ENCODE results near the gene ADH1C.
"Not testable (repeated sequence)": the region's sequence is repeated elsewhere in the genome, so short reads cannot be mapped to it uniquely, and the experiment has no call there.

ADH1C gene

DNA sequence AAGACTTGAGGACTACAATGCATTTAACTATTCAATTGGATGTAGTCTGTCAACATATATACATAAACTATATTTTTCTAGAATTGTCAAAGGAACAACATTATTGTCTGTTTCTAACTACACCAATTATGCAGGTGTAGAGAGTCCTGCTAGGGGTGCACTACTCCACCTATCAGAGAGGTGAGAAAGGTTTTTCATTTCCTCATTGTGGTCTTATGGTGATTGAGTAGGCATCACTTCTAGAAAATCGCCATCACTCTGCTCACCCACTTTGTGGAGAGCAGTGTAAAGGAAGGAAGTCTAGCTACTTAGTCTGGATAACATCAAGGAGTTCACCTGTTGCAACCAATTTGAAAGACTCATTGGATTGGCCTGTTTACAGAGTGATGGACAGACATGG, 4.4 kb upstream of the ADH1C start:
- DNase-seq = no peak

GRCh38 chr4:99356149-99356548, 3.6 kb upstream of the ADH1C start:
- DNase-seq = not testable (repeated sequence)

DNA sequence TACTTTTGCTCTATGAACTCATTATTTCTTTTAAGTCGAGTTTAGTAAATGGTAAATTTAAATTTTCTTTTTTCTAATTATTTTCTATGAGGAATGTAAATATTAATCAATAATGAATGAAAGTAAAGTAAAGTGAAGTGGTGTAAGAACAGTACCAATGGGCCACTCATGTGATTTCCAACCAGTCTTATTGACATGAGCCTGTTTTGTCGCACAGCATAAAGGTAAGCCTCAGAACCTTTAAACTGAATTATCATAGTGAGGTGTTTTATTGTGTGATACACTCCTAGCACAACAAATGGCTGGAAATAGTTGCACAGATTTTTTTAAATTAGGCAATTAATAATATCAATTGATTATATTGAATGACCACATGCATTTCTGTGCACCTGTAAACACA, 1.1 kb downstream of the ADH1C start:
- no peak for DNase-seq

DNA sequence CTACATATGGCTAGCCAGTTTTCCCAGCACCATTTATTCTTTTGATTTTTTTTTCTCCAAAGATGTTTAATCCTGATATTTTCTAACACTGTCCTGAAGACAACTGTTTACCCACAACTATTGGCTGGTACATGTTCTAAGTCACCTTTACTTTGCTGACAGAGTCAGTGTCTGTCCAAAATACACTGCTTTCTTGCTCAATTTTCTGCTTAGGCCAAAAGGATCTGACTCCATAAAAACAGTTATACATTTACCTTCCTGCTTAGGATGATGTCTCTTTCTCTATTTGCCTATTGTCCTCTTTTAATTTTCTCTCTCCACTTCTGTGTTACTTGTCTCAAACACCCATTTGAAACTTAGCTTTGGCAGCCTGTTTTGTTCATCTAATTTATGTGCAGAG, 3.2 kb downstream of the ADH1C start:
- no peak for DNase-seq

DNA sequence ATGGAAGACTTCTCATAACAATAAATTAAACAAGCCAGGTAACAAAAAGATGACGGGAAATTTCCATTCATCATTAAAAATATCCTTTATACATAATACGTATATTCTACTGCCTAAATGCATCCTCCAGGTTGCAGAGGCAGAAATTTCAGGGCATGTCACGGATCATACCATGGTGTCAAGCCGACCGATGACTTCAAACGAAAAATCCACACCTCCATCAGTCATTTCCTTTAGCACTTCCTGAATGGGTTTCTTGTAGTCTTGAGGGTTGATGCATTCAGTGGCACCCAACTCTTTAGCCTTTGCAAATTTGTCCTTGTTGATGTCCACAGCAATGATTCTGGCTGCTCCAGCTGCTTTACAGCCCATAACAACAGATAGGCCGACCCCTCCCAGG, 9.9 kb downstream of the ADH1C start:
- not testable (repeated sequence) for DNase-seq

- no peak for DNase-seq
Observed at GRCh38 chr4:99341426-99341825, 11.1 kb downstream of the ADH1C start.

GRCh38 chr4:99339172-99339571, 13.4 kb downstream of the ADH1C start:
- no peak for DNase-seq

DNA sequence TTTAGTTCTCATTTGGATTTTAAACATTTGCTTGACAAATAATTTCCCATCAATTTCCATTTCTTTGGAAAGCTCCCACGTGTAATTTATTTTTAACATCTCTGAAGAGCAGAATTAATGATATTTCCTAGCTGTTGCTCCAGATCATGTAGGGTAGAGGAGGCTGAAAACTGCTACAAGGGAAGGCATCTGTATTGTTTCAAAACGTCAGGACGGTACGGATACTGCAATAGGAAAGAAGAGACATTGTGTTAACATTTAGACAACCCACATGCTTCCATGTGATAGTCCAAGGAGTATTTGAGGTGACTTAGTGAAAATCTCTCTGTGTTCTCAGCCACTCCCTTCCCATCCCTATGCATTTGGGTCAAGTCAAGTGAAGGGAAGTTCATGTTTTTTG, 16.0 kb downstream of the ADH1C start:
- DNase-seq = no peak

- no peak for DNase-seq
Observed at GRCh38 chr4:99334880-99335279, 17.7 kb downstream of the ADH1C start.

GRCh38 chr4:99330648-99331047, 21.9 kb downstream of the ADH1C start:
- no peak for DNase-seq

DNA sequence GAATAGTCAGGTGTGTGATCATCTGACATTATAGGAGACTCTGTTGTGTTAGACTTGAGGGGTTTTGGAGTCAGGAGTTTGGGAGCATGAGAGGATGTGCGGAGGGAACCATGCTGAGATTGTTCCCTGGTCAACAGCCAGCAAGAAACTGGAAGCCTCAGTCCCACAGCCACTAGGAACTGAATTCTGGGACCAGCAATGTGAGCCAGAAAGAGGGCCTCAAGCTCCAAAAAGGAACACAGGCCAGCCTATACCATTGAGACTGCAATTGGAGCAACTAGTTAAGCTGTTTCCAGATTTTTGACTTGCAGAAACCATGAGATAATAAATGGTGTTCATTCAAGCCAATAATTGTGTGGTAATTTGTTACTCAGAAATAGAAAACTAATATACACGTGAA, 22.7 kb downstream of the ADH1C start:
- DNase-seq = no peak

DNA sequence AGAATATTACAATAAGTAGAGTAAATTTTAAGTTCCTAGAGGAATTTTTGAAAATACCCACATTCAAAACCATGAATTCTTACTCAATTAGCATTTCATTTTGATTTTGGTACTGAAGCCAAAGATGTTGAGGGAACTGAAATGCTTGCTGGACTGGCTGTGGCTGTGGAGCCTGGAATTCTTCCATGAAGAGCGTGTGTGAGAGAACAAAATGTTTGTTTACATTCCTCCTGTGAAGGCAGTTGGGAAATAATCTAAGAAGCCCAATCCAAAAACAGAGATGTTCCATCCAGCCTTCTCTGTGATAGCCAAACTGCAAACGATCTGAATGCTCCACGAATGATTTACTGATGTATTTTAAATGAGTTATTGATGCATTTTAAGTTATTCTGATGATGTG, 27.6 kb downstream of the ADH1C start:
- peak; percentile 40 for DNase-seq

DNA sequence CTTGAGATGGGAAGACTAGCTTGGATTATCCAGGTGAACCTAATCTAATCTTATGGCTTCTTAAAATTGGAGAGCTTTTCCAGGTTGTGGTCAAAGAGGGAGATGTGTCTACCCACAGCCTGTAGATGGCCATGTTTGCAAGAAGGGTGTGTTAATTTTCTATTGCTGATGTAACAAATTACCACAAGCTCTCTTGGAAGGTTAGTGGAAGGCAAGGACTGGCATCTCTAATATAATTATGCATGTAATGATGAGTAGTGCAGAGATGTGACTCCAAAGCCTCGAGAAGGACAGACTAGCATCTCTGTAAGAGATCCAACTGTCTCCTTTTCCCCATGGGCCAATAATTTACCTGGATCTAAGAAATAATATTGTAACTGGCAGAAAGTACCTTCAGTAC, 28.2 kb downstream of the ADH1C start:
- no peak for DNase-seq

DNA sequence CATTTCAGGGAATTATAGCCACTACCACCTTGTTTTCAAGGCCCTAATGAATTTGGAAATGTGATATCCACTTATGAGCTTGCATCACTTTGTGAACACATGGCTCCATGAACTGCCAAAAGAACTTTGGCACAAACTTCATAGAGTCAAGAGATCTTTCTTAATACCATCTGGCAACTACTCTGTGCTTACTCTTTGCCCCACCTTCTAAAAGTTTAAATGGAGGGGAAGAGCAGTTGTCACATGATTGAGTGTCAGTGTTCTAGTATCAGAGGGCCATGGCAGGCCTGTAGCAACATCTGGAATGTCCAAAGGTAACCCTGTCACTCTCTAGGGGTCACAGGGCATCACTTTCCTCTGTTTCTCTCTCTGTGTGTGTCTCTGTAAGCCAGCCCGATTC, 28.8 kb downstream of the ADH1C start:
- peak; percentile 71 for DNase-seq

- no peak for DNase-seq
Observed at GRCh38 chr4:99321241-99322191, 31.0 kb downstream of the ADH1C start, which contains the start of gene ADH1B. Gene ADH1B, minus strand, starts transcription at chr4:99321401. Its CDS starts 70 bp downstream, at chr4:99321331.

DNA sequence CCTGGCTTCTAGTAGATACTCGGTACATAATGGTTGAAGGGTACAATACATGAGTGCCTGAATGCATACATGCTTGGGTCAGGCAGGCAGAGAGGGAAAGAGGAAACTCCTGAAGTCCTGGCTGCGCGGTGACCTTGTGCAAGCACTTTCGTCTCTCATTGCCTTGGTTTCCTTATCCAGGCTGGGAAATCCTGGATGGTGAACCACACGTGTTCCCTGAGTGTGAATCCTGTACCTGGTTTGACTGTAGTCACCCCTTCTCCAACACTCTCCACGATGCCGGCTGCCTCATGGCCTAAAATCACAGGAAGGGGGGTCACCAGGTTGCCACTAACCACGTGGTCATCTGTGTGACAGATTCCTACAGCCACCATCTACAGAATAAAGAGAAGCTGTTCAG, 34.7 kb downstream of the ADH1C start:
- DNase-seq = not testable (repeated sequence)

GRCh38 chr4:99317354-99317753, 35.2 kb downstream of the ADH1C start:
- DNase-seq = no peak

DNA sequence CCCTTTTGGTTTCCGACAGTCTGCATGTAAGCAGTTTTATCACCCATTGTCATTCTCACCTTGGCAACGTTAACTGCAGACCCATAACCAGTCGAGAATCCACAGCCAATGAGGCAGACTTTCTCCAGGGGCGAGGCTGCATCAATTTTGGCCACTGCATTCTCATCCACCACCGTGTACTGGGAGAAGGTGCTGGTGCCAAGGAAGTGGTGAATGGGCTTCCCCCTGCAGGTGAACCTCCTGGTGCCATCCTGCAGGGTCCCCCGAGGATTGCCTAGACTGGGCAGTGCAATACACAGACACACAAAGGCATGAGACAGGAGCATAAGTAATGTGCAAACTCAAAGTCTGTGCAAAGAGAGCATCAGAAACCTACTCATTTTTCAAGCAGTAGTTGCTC, 36.7 kb downstream of the ADH1C start:
- DNase-seq = no peak

GRCh38 chr4:99314211-99314610, 38.3 kb downstream of the ADH1C start:
- DNase-seq = no peak

DNA sequence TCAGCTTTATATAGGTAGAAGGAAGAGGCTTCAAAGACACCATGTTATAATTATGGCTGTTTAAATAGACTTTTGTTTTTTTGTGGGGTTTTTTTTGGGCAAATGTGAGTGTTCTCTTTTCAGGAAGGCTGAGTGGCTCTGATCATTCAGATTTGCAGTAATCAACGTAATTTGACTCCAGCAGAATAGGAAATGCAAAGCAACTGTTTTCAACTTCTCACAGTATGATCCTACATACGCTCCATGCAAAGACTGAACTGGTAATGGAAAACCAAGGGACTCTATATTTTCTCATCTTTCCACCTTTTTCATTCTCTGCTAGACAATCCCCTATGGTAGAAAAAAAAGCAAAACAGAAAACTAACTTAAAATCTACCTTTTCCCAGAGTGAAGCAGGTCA, 42.2 kb downstream of the ADH1C start:
- DNase-seq = no peak

GRCh38 chr4:99305638-99306400, 46.7 kb downstream of the ADH1C start:
- DNase-seq = no peak

GRCh38 chr4:99301376-99302164, 51.0 kb downstream of the ADH1C start:
- no peak for DNase-seq

DNA sequence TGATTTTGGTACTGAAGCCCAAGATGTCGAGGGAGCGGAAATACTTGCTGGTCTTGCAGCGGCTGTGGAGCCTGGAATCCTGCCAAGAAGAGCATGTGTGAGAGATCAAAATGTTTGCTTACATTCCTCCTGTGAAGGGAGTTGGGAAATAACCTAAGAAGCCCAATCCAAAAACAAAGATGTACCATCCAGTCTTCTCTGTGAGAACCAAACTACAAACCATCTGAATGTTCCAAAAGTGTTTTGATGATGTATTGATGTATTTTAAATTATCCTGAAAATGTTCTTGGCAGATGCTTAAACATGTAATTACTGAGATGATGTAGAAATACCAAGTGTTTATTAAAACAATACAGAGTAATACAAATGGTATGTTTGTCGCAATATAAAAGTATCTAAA, 51.6 kb downstream of the ADH1C start:
- DNase-seq = peak; percentile 2

Data from NCI-H446 treated with DMSO at 0.1 percent for 48 hours (cell line).